Adipose tissue (tissue), 3 donors: ENCODE results near the gene CTSW. TPM values are rescaled to one million over a fixed set of nuclear protein-coding genes. Genes with fewer than 3 reads are reported as not detected.
"Not testable (repeated sequence)": the region's sequence is repeated elsewhere in the genome, so short reads cannot be mapped to it uniquely, and the experiment has no call there.

Experiments
- H3K27ac ChIP-seq: one replicate; pipeline ENCODE4 v1.5.1; 2013; ENCODE audit warnings: low read depth, low read length
- WGBS, 3 donors: extraction: QIAGEN DNeasy Blood & Tissue Kit; methylation state at CpG; one replicate each; pipeline ENCODE4 v1.1.7; 2013; 5-methylcytosine and 5-hydroxymethylcytosine counted together
- polyA plus RNA-seq, 3 donors: library from polyadenylated mRNA; stranded (reverse); fragments of 200-250 nt; gene quantifications; one replicate each; pipeline ENCODE4 v1.2.3, GENCODE V29; 2013
- donor health status: healthy with polysubstance abuse.
- donor health status: Bipolar disorder and iron deficiency.
- donor health status: healthy.

Gene CTSW
- 1 to 10 TPM in 2 of 3 donors, under 1 TPM in 1; 0.26 to 2.7 (median 2.6) TPM for polyA plus RNA-seq

- 21 to 68% (median 24%) methylated on average over 3 to 7 of the region's 7 CpGs for WGBS, 3 donors
- no peak within 1 kb of the TSS for H3K27ac ChIP-seq
These were observed at the start of gene CTSW for GRCh38 chr11:65879617-65880016. TSS of gene CTSW (plus strand) at chr11:65879837. CDS start at chr11:65879855, 18 bp downstream.

GRCh38 chr11:65832231-65832630, 47.4 kb upstream of the CTSW start:
- H3K27ac ChIP-seq, result not testable (repeated sequence)

DNA sequence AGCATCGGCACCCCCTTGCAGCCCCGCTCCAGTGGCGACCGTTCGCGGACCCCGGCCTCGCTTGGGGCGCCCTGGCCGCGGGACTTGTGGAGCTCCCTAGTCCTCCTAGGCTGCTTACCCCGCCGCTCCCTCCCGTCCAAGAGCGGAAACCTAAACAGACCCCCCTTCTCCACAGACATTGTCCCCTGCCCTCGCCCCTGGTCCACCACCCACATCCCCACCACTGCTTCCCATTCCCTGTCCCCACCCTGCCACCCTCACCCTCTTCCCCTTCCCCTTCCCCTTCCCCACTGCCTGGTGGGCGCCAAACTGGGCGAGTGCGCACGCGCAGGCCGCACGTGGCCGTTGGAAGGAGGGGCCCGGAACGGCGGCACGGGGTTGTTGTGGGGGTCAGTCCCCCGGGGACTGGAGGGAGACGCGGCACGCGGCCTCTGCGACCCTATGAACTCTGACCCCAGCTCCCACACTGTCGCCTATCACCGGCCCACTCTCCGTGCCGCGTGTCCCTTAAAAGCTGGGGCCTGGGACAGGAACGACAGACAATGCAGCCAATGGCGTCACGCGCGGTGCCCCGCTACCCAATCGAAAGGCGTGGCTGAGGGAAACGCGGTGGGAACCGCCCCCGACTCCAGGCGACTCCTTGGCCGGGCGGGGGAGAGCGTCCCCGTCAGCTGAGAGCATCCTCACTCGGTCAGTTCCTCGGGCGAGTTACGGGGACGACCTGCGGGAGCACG, 46.2 kb upstream of the CTSW start, which contains the start of gene SNX32:
SNX32 (plus strand) TSS at position 667 of the 734 bp plus-strand sequence. CDS start 103 bp downstream, outside the sequence.
- WGBS, 3 donors, result 0 to 1% (median 1%) methylated on average over 61 to 63 of the region's 63 CpGs
- H3K27ac ChIP-seq, result no peak within 1 kb of the TSS

GRCh38 chr11:65834202-65834601, 45.4 kb upstream of the CTSW start:
- WGBS, 3 donors, result 33 to 61% (median 34%) methylated on average over 6 of the region's 6 CpGs

GRCh38 chr11:65842144-65842543, 37.5 kb upstream of the CTSW start:
- WGBS, 3 donors, result 92 to 96% (median 96%) methylated on average over 4 of the region's 4 CpGs
- H3K27ac ChIP-seq, result no peak overlapping the region

More at GRCh38 chr11:65834202-65834601, 45.4 kb upstream of the CTSW start:
- no peak overlapping the region for H3K27ac ChIP-seq

GRCh38 chr11:65843811-65844210, 35.8 kb upstream of the CTSW start:
- H3K27ac ChIP-seq, result no peak overlapping the region
- 72 to 97% (median 92%) methylated on average over 3 of the region's 3 CpGs for WGBS, 3 donors

GRCh38 chr11:65844231-65844872, 35.3 kb upstream of the CTSW start:
- 76 to 88% (median 87%) methylated on average over 10 of the region's 10 CpGs for WGBS, 3 donors
- H3K27ac ChIP-seq, result no peak overlapping the region

DNA sequence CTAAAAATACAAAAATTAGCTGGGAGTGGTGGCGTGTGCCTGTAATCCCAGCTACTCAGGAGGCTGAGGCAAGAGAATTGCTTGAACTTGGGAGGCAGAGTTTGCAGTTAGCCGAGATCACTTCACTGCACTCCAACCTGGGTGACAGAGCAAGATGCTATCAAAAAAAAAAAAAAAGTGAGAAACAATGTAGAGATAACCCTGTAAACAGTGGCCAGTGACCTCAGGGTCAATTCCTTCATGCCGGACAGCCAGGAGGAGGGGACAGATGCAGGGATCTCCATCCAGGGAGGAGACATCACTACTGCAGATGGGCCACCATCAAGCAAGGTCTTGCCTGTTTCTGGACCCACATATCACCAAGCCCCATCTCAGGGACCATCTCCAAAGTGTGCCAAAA, 31.9 kb upstream of the CTSW start:
- 78 to 82% (median 80%) methylated on average over 3 of the region's 3 CpGs for WGBS, 3 donors
- H3K27ac ChIP-seq, result no peak overlapping the region

DNA sequence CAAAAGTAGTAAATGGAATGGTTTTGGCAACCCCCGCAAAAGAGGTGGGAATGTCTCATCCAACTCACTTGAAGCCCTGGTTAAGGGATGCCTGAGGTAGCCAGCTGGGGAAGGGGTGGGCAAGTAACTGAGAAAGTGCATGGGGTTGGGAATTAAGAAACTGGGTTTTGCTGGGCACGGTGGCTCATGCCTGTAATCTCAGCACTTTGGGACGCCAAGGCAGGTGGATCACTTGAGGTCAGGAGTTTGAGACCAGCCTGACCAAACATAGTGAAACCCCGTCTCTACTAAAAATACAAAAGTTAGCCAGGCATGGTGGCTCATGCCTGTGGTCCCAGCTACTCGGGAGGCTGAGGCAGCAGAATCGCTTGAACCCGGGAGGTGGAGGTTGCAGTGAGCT, 30.9 kb upstream of the CTSW start:
- WGBS, 3 donors, result 57 to 64% (median 61%) methylated on average over 7 of the region's 7 CpGs
- not testable (repeated sequence) for H3K27ac ChIP-seq

DNA sequence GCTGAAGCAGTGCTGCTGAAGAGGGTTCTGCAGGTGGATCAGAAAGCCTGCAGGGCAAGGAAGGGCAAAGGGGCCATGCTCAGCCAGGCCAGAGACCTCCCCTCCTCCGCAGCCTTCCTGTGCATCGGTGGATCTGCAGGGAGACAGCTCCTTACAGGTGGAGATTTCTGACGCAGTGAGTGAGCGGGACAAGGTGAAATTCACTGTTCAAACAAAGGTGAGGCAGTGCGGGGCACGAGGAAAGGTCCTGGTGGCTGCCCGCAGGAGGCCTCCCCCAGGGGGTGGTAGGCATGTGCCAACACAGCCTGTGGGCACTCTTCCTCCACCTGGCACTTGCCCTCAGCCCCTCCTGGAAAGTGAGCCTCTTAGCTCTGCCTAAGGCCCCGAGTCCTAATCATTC, 30.3 kb upstream of the CTSW start:
- 47 to 80% (median 79%) methylated on average over 8 of the region's 8 CpGs for WGBS, 3 donors
- H3K27ac ChIP-seq, result no peak overlapping the region

DNA sequence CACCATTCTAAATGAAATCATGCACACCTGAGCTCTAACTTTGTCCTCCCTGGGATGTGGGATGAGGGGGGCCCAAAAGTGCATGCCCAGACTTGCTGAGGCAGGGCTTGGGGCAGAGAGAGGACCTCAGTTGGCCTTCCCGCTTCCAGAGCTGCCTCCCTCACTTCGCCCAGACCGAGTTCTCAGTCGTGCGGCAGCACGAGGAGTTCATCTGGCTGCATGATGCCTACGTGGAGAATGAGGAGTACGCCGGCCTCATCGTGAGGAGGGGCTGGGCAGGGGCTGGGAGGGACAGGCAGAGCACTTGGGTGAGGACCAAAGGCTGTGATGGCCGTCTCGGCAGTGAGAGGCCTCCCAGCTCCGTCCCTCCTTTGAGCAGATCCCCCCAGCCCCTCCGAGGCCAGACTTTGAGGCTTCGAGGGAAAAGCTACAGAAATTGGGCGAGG, 29.8 kb upstream of the CTSW start:
- H3K27ac ChIP-seq, result no peak overlapping the region
- 44 to 55% (median 48%) methylated on average over 16 of the region's 16 CpGs for WGBS, 3 donors

- 68 to 78% (median 74%) methylated on average over 20 of the region's 20 CpGs for WGBS, 3 donors
These were observed 29.2 kb upstream of the CTSW start for GRCh38 chr11:65850217-65851082.

DNA sequence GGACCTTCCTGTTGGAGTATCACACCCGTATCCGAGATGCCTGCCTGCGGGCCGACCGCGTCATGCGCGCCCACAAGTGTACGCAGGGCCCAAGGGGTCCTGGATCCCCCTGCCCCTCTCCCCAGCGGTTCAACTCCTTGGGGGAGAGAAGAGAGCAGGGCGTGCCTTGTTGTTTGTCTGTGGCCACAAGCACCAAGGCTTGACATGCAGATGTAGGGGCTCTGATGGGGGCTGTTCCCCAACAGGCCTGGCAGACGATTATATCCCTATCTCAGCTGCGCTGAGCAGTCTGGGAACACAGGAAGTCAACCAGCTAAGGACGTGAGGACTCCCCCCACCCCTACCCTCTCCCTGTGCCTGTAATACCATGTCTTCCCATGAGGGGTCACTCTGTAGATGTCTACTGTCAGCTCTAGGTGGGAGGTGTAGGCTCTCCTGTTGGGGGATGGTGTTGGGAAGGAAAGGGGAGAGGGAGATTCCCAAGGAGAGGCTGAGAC, 28.5 kb upstream of the CTSW start:
- H3K27ac ChIP-seq, result no peak overlapping the region
- WGBS, 3 donors, result 87 to 91% (median 90%) methylated on average over 14 of the region's 14 CpGs

More at GRCh38 chr11:65850217-65851082, 29.2 kb upstream of the CTSW start:
- H3K27ac ChIP-seq, result no peak overlapping the region

DNA sequence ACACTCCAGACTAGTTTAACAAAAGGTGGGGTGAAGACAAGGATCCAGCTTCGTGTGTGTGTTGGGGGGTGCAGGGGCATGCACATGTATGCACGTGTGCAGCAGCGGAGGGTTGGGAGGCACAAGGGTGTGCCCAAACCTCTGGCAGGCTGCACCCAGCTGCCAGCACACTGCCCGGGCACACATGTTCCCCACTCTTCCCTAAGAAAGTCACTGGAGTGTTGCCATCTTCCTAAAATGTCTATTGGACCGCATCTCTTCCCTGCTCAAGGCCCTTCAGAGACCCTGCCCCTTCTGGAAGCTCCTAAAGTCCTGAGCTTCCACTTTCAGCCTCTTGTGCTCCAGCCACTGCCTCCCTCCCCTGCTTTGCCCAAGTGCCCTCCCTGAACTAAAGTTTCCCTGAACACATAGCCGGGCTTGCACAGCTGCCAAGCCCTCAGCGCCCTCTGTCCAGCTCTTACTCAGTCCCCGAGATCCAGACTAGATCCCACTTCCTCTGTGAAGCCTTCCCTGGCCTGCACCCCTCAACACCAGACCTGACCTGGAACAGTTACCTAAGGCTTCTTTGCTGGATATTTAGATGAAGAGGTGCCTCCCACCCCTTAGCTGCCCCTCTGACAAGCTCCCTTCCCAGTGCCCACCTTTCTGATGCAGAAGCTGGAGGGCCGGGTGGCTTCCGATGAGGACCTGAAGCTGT, 27.7 kb upstream of the CTSW start:
- H3K27ac ChIP-seq, result no peak overlapping the region
- 90 to 94% (median 91%) methylated on average over 10 of the region's 10 CpGs for WGBS, 3 donors

DNA sequence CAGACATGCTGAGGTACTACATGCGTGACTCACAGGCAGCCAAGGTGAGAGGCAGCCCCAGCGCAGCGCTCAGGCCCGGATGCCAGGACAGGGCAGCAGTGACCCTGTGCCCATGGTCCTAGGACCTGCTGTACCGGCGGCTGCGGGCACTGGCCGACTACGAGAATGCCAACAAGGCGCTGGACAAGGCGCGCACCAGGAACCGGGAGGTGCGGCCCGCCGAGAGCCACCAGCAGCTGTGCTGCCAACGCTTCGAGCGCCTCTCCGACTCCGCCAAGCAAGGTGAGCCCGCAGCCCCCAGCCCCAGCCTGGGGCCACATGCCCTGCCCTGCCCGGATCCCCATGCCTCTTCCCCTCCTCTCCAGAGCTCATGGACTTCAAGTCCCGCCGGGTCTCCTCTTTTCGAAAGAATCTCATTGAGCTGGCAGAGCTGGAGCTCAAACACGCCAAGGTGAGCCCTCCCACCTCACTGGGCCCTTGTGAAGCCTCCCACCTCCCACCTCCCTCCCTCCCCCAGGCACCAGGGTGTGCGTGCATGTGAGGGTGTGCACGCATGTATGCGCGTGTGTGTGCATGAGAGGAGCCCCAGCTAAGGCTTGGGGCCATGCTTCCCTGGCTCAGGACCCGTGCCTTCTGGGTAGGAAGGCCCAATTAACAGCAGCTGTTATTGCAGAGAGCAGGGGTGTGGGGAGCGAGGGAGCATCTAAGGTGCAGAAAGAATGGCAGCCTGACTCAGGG, 27.0 kb upstream of the CTSW start:
- WGBS, 3 donors, result 94 to 95% (median 95%) methylated on average over 31 to 33 of the region's 33 CpGs
- no peak overlapping the region for H3K27ac ChIP-seq

GRCh38 chr11:65853246-65853979, 26.2 kb upstream of the CTSW start:
- 90 to 94% (median 93%) methylated on average over 6 of the region's 6 CpGs for WGBS, 3 donors
- no peak overlapping the region for H3K27ac ChIP-seq

DNA sequence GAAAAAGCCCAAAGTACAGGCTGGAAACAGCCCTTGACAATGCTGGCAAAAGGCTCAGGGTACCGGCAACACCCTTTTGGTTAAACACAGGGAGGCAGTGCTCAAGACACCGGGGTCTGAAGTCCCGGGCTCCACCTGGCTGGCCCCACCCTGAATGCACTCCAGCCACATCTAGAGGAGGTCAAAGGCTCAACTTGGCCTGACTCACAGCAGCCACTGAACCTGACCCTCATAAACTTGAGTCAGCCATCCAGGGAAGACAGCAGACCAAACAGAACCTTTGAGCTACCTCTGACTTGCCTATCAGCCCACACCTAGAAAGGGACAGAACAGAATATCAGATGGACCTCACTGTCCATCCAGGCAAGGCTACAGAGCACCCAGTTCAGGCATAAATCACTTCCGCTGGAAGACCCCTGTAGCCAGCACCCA, 25.5 kb upstream of the CTSW start:
- no peak overlapping the region for H3K27ac ChIP-seq
- 91 to 99% (median 94%) methylated on average over 4 of the region's 4 CpGs for WGBS, 3 donors
